ENCODE measurements around the gene MACROD2. TPM values are rescaled to one million over a fixed set of nuclear protein-coding genes. Genes with fewer than 3 reads are reported as not detected.
"Not testable (repeated sequence)": the region's sequence is repeated elsewhere in the genome, so short reads cannot be mapped to it uniquely, and the experiment has no call there.

MACROD2 gene
- polyA plus RNA-seq, 5 donors = 5.3 to 8.3 (median 8.1) TPM

GRCh38 chr20:15938847-15939246, 1943.5 kb downstream of the MACROD2 start:
- no peak for DNase-seq

GRCh38 chr20:15940127-15940526, 1944.8 kb downstream of the MACROD2 start:
- no peak for DNase-seq

- DNase-seq = no peak
Observed at GRCh38 chr20:15942130-15942529, 1946.8 kb downstream of the MACROD2 start.

GRCh38 chr20:15945289-15945688, 1950.0 kb downstream of the MACROD2 start:
- DNase-seq = peak; percentile 39 to 63

GRCh38 chr20:15949391-15949790, 1954.1 kb downstream of the MACROD2 start:
- no peak for DNase-seq

GRCh38 chr20:15951658-15952057, 1956.3 kb downstream of the MACROD2 start:
- DNase-seq = no peak

- DNase-seq = no peak
Observed at GRCh38 chr20:15958142-15958541, 1962.8 kb downstream of the MACROD2 start.

GRCh38 chr20:15965165-15965564, 1969.8 kb downstream of the MACROD2 start:
- DNase-seq = no peak

- no peak for DNase-seq
Observed at GRCh38 chr20:15967334-15967733, 1972.0 kb downstream of the MACROD2 start.

GRCh38 chr20:15976047-15976736, 1980.9 kb downstream of the MACROD2 start:
- no peak for DNase-seq

- no peak for DNase-seq
Observed at GRCh38 chr20:15977026-15977425, 1981.7 kb downstream of the MACROD2 start.

GRCh38 chr20:15977758-15978157, 1982.4 kb downstream of the MACROD2 start:
- no peak for DNase-seq

- DNase-seq = not testable (repeated sequence)
Observed at GRCh38 chr20:15985494-15986368, 1990.4 kb downstream of the MACROD2 start.

GRCh38 chr20:15986690-15987089, 1991.4 kb downstream of the MACROD2 start:
- DNase-seq = no peak

GRCh38 chr20:15991279-15991678, 1996.0 kb downstream of the MACROD2 start:
- no peak for DNase-seq

GRCh38 chr20:15992564-15992963, 1997.2 kb downstream of the MACROD2 start:
- DNase-seq = no peak

GRCh38 chr20:16000112-16000511, 2004.8 kb downstream of the MACROD2 start:
- no peak for DNase-seq

- no peak for DNase-seq
Observed at GRCh38 chr20:16001286-16001685, 2006.0 kb downstream of the MACROD2 start.

GRCh38 chr20:16003310-16003709, 2008.0 kb downstream of the MACROD2 start:
- no peak for DNase-seq

GRCh38 chr20:16004108-16004854, 2009.0 kb downstream of the MACROD2 start:
- DNase-seq = no peak

GRCh38 chr20:16005021-16005914, 2010.0 kb downstream of the MACROD2 start:
- no peak for DNase-seq
